GM12878 (cell line): ENCODE measurements around the gene OLA1. TPM values are rescaled to one million over a fixed set of nuclear protein-coding genes. Genes with fewer than 3 reads are reported as not detected.

Experiments
- ATAC-seq: fragments of 200-7000 bp; cut with Tn5 transposase; 3 replicates; pipeline ENCODE4 v1.9.1; 2020; ENCODE audit warnings: mild to moderate bottlenecking, moderate library complexity
- BruUV-seq: library from RNA; stranded (reverse); fragments of 400-500 nt; replicated peaks from 2 replicates; lab custom pipeline; 2021; lab: Mats Ljungman, UMichigan
- CTCF ChIA-PET: fragments of 300-600 bp; sonication (Branson Sonifier 250); formaldehyde crosslinking; extraction: SDS; loops from one replicate; lab custom pipeline; 2021; ENCODE audit warnings: inconsistent platforms; lab: Yijun Ruan, JAX
- POLR2A ChIA-PET: fragments of 350-600 bp; formaldehyde crosslinking; extraction: SDS; loops from one replicate; lab custom pipeline; 2021; ENCODE audit warnings: inconsistent platforms; lab: Charles Lee
- RAD21 ChIA-PET: fragments of 300-600 bp; sonication (Branson Sonifier 250); formaldehyde crosslinking; loops from one replicate; lab custom pipeline; 2023; ENCODE audit warnings: antibody characterized with exemption; ENCODE audit not compliant: unreplicated experiment; lab: Charles Lee
- SMC1A ChIA-PET: fragments of 300-600 bp; sonication (Branson Sonifier 250); formaldehyde crosslinking; loops from one replicate; lab custom pipeline; 2023; ENCODE audit not compliant: unreplicated experiment, uncharacterized antibody; lab: Charles Lee
- DNase-seq: peaks from one replicate; pipeline ENCODE4 v3.0.0-alpha.2; 2011; ENCODE audit warnings: low read depth, low spot score
- FAIRE-seq: peaks from 3 replicates; lab custom pipeline; 2011; peaks lifted over from hg19 to GRCh38; lab: Jason Lieb, UNC
- H2AFZ ChIP-seq: 2 replicates; pipeline ENCODE4 v1.6.0; 2011; ENCODE audit warnings: low read depth, low read length, control low read depth; ENCODE audit not compliant: control insufficient read depth
- H3K27ac ChIP-seq: 2 replicates; pipeline ENCODE4 v1.5.1; 2011; ENCODE audit warnings: control low read depth; ENCODE audit not compliant: control insufficient read depth, insufficient read depth
- H3K27me3 ChIP-seq, 2 experiments: replicated peaks in 1 of 2; 2 replicates each; pipeline versions ENCODE4 v1.6.0 to v1.6.1; 2011; ENCODE audit warnings: low read length in 1 of 2; ENCODE audit not compliant: control insufficient read depth in 2 of 2, insufficient read depth in 2 of 2
- H3K36me3 ChIP-seq, 2 experiments: 2 replicates each; pipeline ENCODE4 v1.5.1; 2011; ENCODE audit warnings: low read length in 1 of 2; ENCODE audit not compliant: control insufficient read depth in 2 of 2, insufficient read depth in 2 of 2
- H3K4me1 ChIP-seq: 2 replicates; pipeline ENCODE4 v1.6.1; 2011; ENCODE audit warnings: mild to moderate bottlenecking, low read length, moderate library complexity, mixed read lengths; ENCODE audit not compliant: control insufficient read depth, insufficient read depth
- H3K4me2 ChIP-seq: 2 replicates; pipeline ENCODE4 v1.6.0; 2011; ENCODE audit warnings: control low read depth; ENCODE audit not compliant: control insufficient read depth, insufficient read depth
- H3K4me3 ChIP-seq: fragments of 200-600 bp; sonication (generic); 2 replicates; pipeline ENCODE4 v1.5.1; 2016
- H3K79me2 ChIP-seq: 2 replicates; pipeline ENCODE4 v1.6.0; 2011; ENCODE audit warnings: low read length; ENCODE audit not compliant: control insufficient read depth, insufficient read depth
- H3K9ac ChIP-seq: 2 replicates; pipeline ENCODE4 v1.8.0; 2011; ENCODE audit warnings: low read length, control low read depth, mixed read lengths; ENCODE audit not compliant: control insufficient read depth, insufficient read depth
- H3K9me3 ChIP-seq: replicated peaks from 3 replicates; pipeline ENCODE4 v1.5.1; 2011; ENCODE audit warnings: mild to moderate bottlenecking, low read length; ENCODE audit not compliant: control insufficient read depth, insufficient read depth
- H4K20me1 ChIP-seq: 2 replicates; pipeline ENCODE4 v1.6.0; 2011; ENCODE audit not compliant: control insufficient read depth, insufficient read depth
- CBFB ChIP-seq: IDR thresholded peaks from 2 replicates; pipeline ENCODE4 v1.6.1; 2016; ENCODE audit warnings: antibody characterized with exemption, low read depth
- CBX3 ChIP-seq: fragments of 200-600 bp; sonication (generic); IDR thresholded peaks from 2 replicates; pipeline ENCODE4 v1.6.1; 2016; ENCODE audit warnings: low read depth, borderline replicate concordance
- CBX5 ChIP-seq: sonication (generic); IDR thresholded peaks from 2 replicates; pipeline ENCODE4 v1.6.1; 2016; ENCODE audit warnings: low read depth, moderate library complexity, mild to moderate bottlenecking, inconsistent platforms
- CREM ChIP-seq: IDR thresholded peaks from 2 replicates; pipeline ENCODE4 v1.6.1; 2014; ENCODE audit warnings: antibody characterized with exemption, low read depth
- ESRRA ChIP-seq: IDR thresholded peaks from 2 replicates; pipeline ENCODE4 v1.6.1; 2012; ENCODE audit warnings: mild to moderate bottlenecking, low read length, improper control_type of control experiment
- NFIC ChIP-seq: IDR thresholded peaks from 2 replicates; pipeline ENCODE4 v1.6.1; 2012; ENCODE audit warnings: low read depth, mild to moderate bottlenecking, inconsistent platforms, low read length, moderate library complexity
- NFYB ChIP-seq: IDR thresholded peaks from 2 replicates; pipeline ENCODE4 v1.6.1; 2011; ENCODE audit warnings: low read depth, mild to moderate bottlenecking, low read length, improper control_type of control experiment, moderate library complexity; ENCODE audit not compliant: insufficient read depth
- NKRF ChIP-seq: fragments of 450-650 bp; conservative IDR thresholded peaks from 2 replicates; pipeline ENCODE4 v1.6.1; 2017; ENCODE audit warnings: mild to moderate bottlenecking, moderate library complexity
- NR2C1 ChIP-seq: fragments of 450-650 bp; IDR thresholded peaks from 2 replicates; pipeline ENCODE4 v1.6.1; 2017; ENCODE audit warnings: antibody characterized with exemption, mild to moderate bottlenecking, moderate library complexity
- PML ChIP-seq: IDR thresholded peaks from 2 replicates; pipeline ENCODE4 v1.6.1; 2012; ENCODE audit warnings: low read length, inconsistent platforms
- POU2F2 ChIP-seq: IDR thresholded peaks from 3 replicates; pipeline ENCODE4 v1.6.1; 2011; ENCODE audit warnings: low read depth, mild to moderate bottlenecking, low read length, borderline replicate concordance
- RCOR1 ChIP-seq: conservative IDR thresholded peaks from 2 replicates; pipeline ENCODE4 v1.6.1; 2012; ENCODE audit warnings: low read depth, low read length, improper control_type of control experiment
- TARDBP ChIP-seq: IDR thresholded peaks from 2 replicates; pipeline ENCODE4 v1.6.1; 2016; ENCODE audit warnings: borderline replicate concordance
- YY1 ChIP-seq: IDR thresholded peaks from 2 replicates; pipeline ENCODE4 v1.6.1; 2011; ENCODE audit warnings: low read depth, mild to moderate bottlenecking, low read length
- ZNF24 ChIP-seq: fragments of 450-650 bp; IDR thresholded peaks from 2 replicates; pipeline ENCODE4 v1.6.1; 2017; ENCODE audit warnings: antibody characterized with exemption, mild to moderate bottlenecking
- ZNF622 ChIP-seq: fragments of 450-650 bp; IDR thresholded peaks from 2 replicates; pipeline ENCODE4 v1.6.1; 2017; ENCODE audit warnings: mild to moderate bottlenecking, inconsistent platforms
- ZSCAN29 ChIP-seq: fragments of 450-650 bp; IDR thresholded peaks from 2 replicates; pipeline ENCODE4 v1.6.1; 2017; ENCODE audit warnings: mild to moderate bottlenecking, moderate library complexity
- WGBS: methylation state at CpG from one replicate; pipeline ENCODE4 v1.1.6; 2016; ENCODE audit warnings: low lambda C conversion rate; ENCODE audit not compliant: insufficient replicate concordance, insufficient coverage; ENCODE audit errors: missing lambda C conversion rate; 5-methylcytosine and 5-hydroxymethylcytosine counted together
- in situ Hi-C: fragments of 300-500 bp; cut with MboI; formaldehyde crosslinking; loops from 9 replicates; pipeline ENCODE4 v1.14.3; 2018; ENCODE audit warnings: mixed read lengths
- intact Hi-C: fragments of 100-400 bp; cut with micrococcal nuclease; formaldehyde crosslinking; loops from one replicate; pipeline ENCODE4 v1.14.2; 2022; ENCODE audit not compliant: unreplicated experiment
- polyA plus RNA-seq, 11 experiments: library from polyadenylated mRNA; depleted of rRNA in 4 of 11; unstranded in 6 of 11; stranded (reverse) in 5 of 11; fragments of >200 nt; fragmentation: Nextera tagmentation in 4 of 11; fragmentation: Illumina TruSeq in 1 of 11; extraction: Ambion mirVana in 4 of 11; extraction: Trizol in 1 of 11; gene quantifications; 1 replicate in 1 of 11; 2 replicates in 10 of 11; pipeline versions ENCODE4 v1.2.1 to v1.2.3, GENCODE V29; 2011 to 2016; ENCODE audit warnings: inconsistent platforms in 2 of 11, missing spikeins in 2 of 11, low read depth in 1 of 11
- total RNA-seq, 4 experiments: library from RNA; depleted of rRNA in 3 of 4; stranded (reverse); fragments of >200 nt in 3 of 4; fragmentation: Illumina TruSeq in 1 of 4; extraction: Trizol in 1 of 4; gene quantifications; 2 replicates each; pipeline versions ENCODE4 v1.2.1 to v1.2.3, GENCODE V29; 2013 to 2021
- TF ChIP-seq, protein P1 (sequence below): IDR thresholded peaks from 2 replicates; pipeline ENCODE4 v1.6.1; 2012; ENCODE audit warnings: low read depth, low read length, improper control_type of control experiment
- TF ChIP-seq, protein P2 (sequence below): fragments of 450-650 bp; IDR thresholded peaks from 2 replicates; pipeline ENCODE4 v1.6.1; 2017; ENCODE audit warnings: mild to moderate bottlenecking, low read depth, inconsistent platforms; ENCODE audit not compliant: poor library complexity, severe bottlenecking

OLA1 gene
- total and polyA plus RNA-seq, 10 of the 15 experiments (the other 5 are each of a cell fraction or from before 2014, with no cell fraction given), result 107 to 238 (median 142) TPM

DNA sequence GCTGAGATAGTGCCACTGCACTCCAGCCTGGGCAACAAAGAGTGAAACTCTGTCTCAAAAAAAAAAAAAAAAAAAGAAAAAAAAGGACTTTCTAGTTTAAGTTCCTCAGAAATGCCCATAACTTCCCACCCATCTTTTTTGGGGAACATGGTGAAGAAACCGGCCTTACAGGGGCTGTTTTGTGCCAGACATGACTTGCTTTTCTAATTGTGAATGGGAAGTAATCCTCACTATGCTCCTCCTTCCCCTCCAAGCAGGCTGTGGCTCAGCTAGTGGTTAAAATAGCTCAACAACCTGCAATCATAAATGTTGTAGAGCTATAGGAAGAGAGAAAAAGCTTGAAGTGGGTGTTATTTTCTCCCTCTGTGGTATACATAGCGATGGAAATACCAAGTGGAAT is 34.1 kb upstream of the OLA1 start (continued):
- TF ChIP-seq CBX5, result no peak

GRCh38 chr2:174281736-174282135 is 33.4 kb upstream of the OLA1 start:
- FAIRE-seq (no peak), DNase-seq (no peak), ATAC-seq (no peak)
- no peaks in the 10 kb centered on the region for H3K27me3 ChIP-seq
- no peak overlapping the region for H2AFZ ChIP-seq
- no peaks in the 10 kb centered on the region for H4K20me1 ChIP-seq
- H3K4me2 ChIP-seq, result no peak overlapping the region
- H3K79me2 ChIP-seq, result no peaks in the 10 kb centered on the region
- H3K27ac ChIP-seq, result no peak overlapping the region
- ChIA-PET CTCF (no interaction called here), SMC1A (no interaction called here), RAD21 (interaction anchor here (0.6 kb wide), 1 partner anchor 91 kb away, joined by 4 read pairs; no protein-coding TSS in a partner anchor), POLR2A (no interaction called here)
- WGBS, result 0% methylated on average over 1 of the region's 1 CpG
- no peak overlapping the region for H3K9ac ChIP-seq
- intact Hi-C loops, result no loop called here
- H3K4me1 ChIP-seq, result no peaks in the 10 kb centered on the region
- TF ChIP-seq ZNF24 (no peak), CBX3 (no peak), NFYB (no peak), ESRRA (no peak), ZSCAN29 (no peak), NR2C1 (no peak), YY1 (no peak), PML (no peak), ZNF622 (no peak), CBFB (no peak), NKRF (no peak), RCOR1 (no peak), TARDBP (no peak), CREM (no peak), POU2F2 (no peak), NFIC (no peak)
- TF ChIP-seq, protein P1, sequence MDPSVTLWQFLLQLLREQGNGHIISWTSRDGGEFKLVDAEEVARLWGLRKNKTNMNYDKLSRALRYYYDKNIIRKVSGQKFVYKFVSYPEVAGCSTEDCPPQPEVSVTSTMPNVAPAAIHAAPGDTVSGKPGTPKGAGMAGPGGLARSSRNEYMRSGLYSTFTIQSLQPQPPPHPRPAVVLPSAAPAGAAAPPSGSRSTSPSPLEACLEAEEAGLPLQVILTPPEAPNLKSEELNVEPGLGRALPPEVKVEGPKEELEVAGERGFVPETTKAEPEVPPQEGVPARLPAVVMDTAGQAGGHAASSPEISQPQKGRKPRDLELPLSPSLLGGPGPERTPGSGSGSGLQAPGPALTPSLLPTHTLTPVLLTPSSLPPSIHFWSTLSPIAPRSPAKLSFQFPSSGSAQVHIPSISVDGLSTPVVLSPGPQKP, result no peak
- TF ChIP-seq, protein P2, sequence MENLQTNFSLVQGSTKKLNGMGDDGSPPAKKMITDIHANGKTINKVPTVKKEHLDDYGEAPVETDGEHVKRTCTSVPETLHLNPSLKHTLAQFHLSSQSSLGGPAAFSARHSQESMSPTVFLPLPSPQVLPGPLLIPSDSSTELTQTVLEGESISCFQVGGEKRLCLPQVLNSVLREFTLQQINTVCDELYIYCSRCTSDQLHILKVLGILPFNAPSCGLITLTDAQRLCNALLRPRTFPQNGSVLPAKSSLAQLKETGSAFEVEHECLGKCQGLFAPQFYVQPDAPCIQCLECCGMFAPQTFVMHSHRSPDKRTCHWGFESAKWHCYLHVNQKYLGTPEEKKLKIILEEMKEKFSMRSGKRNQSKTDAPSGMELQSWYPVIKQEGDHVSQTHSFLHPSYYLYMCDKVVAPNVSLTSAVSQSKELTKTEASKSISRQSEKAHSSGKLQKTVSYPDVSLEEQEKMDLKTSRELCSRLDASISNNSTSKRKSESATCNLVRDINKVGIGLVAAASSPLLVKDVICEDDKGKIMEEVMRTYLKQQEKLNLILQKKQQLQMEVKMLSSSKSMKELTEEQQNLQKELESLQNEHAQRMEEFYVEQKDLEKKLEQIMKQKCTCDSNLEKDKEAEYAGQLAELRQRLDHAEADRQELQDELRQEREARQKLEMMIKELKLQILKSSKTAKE, result no peak
- H3K36me3 ChIP-seq, result no peaks in the 10 kb centered on the region
- H3K4me3 ChIP-seq, result no peak overlapping the region
- H3K9me3 ChIP-seq, result no peaks in the 10 kb centered on the region
- in situ Hi-C loops, result no loop called here
- BruUV-seq, result no TSS peak
